ENCODE data around the gene ARHGAP24. TPM values are rescaled to one million over a fixed set of nuclear protein-coding genes. Genes with fewer than 3 reads are reported as not detected.

Gene ARHGAP24
- polyA plus RNA-seq, 2 of the 4 experiments (the other 2 are of a cell fraction), result 1.7 to 12.1 TPM

DNA sequence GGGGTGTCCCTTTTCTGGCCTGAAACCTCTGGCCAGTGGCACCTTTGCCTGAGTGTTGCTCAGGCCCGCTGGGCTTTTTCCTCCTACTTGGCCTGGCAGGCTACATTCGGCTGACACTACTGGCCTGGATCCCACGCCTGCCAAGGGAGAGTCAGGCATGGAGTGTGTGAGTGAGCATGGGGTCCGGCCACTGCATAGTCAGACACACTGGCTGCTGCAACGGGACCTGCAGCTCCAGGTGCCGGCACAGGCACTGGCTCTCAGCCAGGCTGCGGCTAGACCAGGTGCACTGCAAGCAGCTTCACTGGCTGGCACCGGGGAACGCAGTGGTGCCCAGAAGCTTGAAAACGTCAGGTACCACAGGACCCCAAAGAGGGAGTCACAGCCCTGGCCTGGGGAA is 434.9 kb downstream of the ARHGAP24 start:
- WGBS (ENCODE audit: missing lambda C conversion rate), result 83% methylated on average over 5 of the region's 10 CpGs
- Histone ChIP-seq H3K4me1 (no peaks in the 10 kb centered on the region), H3K9me3 (no peaks in the 10 kb centered on the region), H3K27ac (no peak overlapping the region), H3K4me2 (no peak overlapping the region), H3K4me3 (no peak overlapping the region)
- ChIA-PET CTCF (no interaction called here), POLR2A (no interaction called here)
- TF ChIP-seq RFX5 (IDR thresholded peaks at IDR 0.05) (no peak), TFCP2L1 (CRISPR knock-in tag; IDR thresholded peaks at IDR 0.05) (no peak), SMC3 (IDR thresholded peaks at IDR 0.05) (no peak), CEBPB (IDR thresholded peaks at IDR 0.05) (no peak), ELK1 (IDR thresholded peaks at IDR 0.05; ENCODE audit: low read depth, low read length) (no peak)
- FAIRE-seq (no peak), ATAC-seq (no peak), DNase-seq (ENCODE audit: low read depth in 1 of 2, low spot score in 1 of 2) (no peak)

- TF ChIP-seq, protein P1, sequence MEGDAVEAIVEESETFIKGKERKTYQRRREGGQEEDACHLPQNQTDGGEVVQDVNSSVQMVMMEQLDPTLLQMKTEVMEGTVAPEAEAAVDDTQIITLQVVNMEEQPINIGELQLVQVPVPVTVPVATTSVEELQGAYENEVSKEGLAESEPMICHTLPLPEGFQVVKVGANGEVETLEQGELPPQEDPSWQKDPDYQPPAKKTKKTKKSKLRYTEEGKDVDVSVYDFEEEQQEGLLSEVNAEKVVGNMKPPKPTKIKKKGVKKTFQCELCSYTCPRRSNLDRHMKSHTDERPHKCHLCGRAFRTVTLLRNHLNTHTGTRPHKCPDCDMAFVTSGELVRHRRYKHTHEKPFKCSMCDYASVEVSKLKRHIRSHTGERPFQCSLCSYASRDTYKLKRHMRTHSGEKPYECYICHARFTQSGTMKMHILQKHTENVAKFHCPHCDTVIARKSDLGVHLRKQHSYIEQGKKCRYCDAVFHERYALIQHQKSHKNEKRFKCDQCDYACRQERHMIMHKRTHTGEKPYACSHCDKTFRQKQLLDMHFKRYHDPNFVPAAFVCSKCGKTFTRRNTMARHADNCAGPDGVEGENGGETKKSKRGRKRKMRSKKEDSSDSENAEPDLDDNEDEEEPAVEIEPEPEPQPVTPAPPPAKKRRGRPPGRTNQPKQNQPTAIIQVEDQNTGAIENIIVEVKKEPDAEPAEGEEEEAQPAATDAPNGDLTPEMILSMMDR (IDR thresholded peaks at IDR 0.05), result no peak
- TF ChIP-seq ESRRA (IDR thresholded peaks at IDR 0.05; ENCODE audit: borderline replicate concordance, low read length), result no peak
- no peak for TF ChIP-seq NFE2L2 (conservative IDR thresholded peaks at IDR 0.05; ENCODE audit: low read length)
- no peak for TF ChIP-seq MYC (IDR thresholded peaks at IDR 0.05; ENCODE audit: borderline replicate concordance, low read length)
- TF ChIP-seq HOXB13 (CRISPR knock-in tag; IDR thresholded peaks at IDR 0.05; ENCODE audit: low read depth), result no peak
- TF ChIP-seq SREBF2 (IDR thresholded peaks at IDR 0.05), result no peak
- TF ChIP-seq HOXA7 (CRISPR knock-in tag; IDR thresholded peaks at IDR 0.05), result no peak
- TF ChIP-seq POLR2A (IDR thresholded peaks at IDR 0.05; ENCODE audit: low read length), result no peak
- TF ChIP-seq E2F6 (IDR thresholded peaks at IDR 0.05; ENCODE audit: borderline replicate concordance, low read depth), result no peak
- no peak for TF ChIP-seq SMC3 (IDR thresholded peaks at IDR 0.05)
- TF ChIP-seq RNF2 (IDR thresholded peaks at IDR 0.05; ENCODE audit: borderline replicate concordance, low read depth), result no peak
- TF ChIP-seq, protein P2, sequence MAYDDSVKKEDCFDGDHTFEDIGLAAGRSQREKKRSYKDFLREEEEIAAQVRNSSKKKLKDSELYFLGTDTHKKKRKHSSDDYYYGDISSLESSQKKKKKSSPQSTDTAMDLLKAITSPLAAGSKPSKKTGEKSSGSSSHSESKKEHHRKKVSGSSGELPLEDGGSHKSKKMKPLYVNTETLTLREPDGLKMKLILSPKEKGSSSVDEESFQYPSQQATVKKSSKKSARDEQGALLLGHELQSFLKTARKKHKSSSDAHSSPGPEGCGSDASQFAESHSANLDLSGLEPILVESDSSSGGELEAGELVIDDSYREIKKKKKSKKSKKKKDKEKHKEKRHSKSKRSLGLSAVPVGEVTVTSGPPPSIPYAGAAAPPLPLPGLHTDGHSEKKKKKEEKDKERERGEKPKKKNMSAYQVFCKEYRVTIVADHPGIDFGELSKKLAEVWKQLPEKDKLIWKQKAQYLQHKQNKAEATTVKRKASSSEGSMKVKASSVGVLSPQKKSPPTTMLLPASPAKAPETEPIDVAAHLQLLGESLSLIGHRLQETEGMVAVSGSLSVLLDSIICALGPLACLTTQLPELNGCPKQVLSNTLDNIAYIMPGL (CRISPR knock-in tag; IDR thresholded peaks at IDR 0.05; ENCODE audit: borderline replicate concordance), result no peak
- no peak for TF ChIP-seq HOXB5 (CRISPR knock-in tag; IDR thresholded peaks at IDR 0.05)
- no peak for TF ChIP-seq PHF8 (IDR thresholded peaks at IDR 0.05; ENCODE audit: borderline replicate concordance, low read depth)
- TF ChIP-seq EP300 (IDR thresholded peaks at IDR 0.05), result no peak
- TF ChIP-seq RARB (CRISPR knock-in tag; IDR thresholded peaks at IDR 0.05), result no peak
- no peak for TF ChIP-seq JUN (IDR thresholded peaks at IDR 0.05)
- no peak for TF ChIP-seq KDM1A (IDR thresholded peaks at IDR 0.05; ENCODE audit: low read depth)
- ChIA-PET CTCF (no interaction called here), POLR2A (no interaction called here)
- ATAC-seq (no peak), DNase-seq (ENCODE audit: low read depth in 1 of 2, low spot score in 1 of 2) (no peak), FAIRE-seq (no peak)
- 86% methylated on average over 4 of the region's 7 CpGs for WGBS (ENCODE audit: missing lambda C conversion rate)
- Histone ChIP-seq H3K9me3 (no peaks in the 10 kb centered on the region), H3K27ac (no peak overlapping the region), H3K4me2 (no peak overlapping the region), H3K4me1 (no peaks in the 10 kb centered on the region), H3K4me3 (no peak overlapping the region)
Observed at GRCh38 chr4:85910985-85911384, 436.0 kb downstream of the ARHGAP24 start.

All from A549 (cell line).